Ascending aorta (tissue), 2 donors: ENCODE measurements around the gene PAX9. TPM values are rescaled to one million over a fixed set of nuclear protein-coding genes. Genes with fewer than 3 reads are reported as not detected.

Experiments used
- DNase-seq, 2 donors: peaks; one replicate each; pipeline ENCODE4 v3.0.0-alpha.2; 2019; ENCODE audit warnings: low spot score in 2 of 2
- H3K27ac ChIP-seq, 2 donors: fragments of 200-600 bp; sonication (generic); one replicate each; pipeline ENCODE4 v1.5.1; 2016 to 2017; ENCODE audit warnings: mild to moderate bottlenecking in 1 of 2
- H3K27me3 ChIP-seq: fragments of 200-600 bp; sonication (generic); one replicate; pipeline ENCODE4 v1.5.1; 2017
- H3K36me3 ChIP-seq, 2 donors: fragments of 200-600 bp; sonication (generic); one replicate each; pipeline ENCODE4 v1.5.1; 2016
- H3K4me1 ChIP-seq, 2 donors: fragments of 200-600 bp; sonication (generic); one replicate each; pipeline ENCODE4 v1.5.1; 2016 to 2017; ENCODE audit warnings: mild to moderate bottlenecking in 1 of 2
- H3K4me3 ChIP-seq, 2 donors: fragments of 200-600 bp; sonication (generic); one replicate each; pipeline ENCODE4 v1.5.1; 2016 to 2017; ENCODE audit warnings: mild to moderate bottlenecking in 1 of 2
- H3K9me3 ChIP-seq, 2 donors: fragments of 200-600 bp; sonication (generic); one replicate each; pipeline ENCODE4 v1.5.1; 2016
- CTCF ChIP-seq, 3 experiments: fragments of 200-600 bp in 2 of 3; fragments of 450-650 bp in 1 of 3; sonication (generic) in 2 of 3; IDR thresholded peaks; one replicate each; pipeline ENCODE4 v1.5.1; 2016 to 2019; ENCODE audit warnings: antibody characterized with exemption in 3 of 3, mild to moderate bottlenecking in 1 of 3, moderate library complexity in 1 of 3
- intact Hi-C: fragments of 100-400 bp; cut with DNase I; formaldehyde crosslinking; loops from one replicate; pipeline ENCODE4 v1.15.1; 2023
- total RNA-seq: library from RNA; depleted of rRNA; stranded (reverse); fragments of >200 nt; gene quantifications from one replicate; pipeline ENCODE4 v1.1.0, GENCODE V29; 2016

The PAX9 gene
- total RNA-seq, 1 donor from 2014 or later = not detected

DNA sequence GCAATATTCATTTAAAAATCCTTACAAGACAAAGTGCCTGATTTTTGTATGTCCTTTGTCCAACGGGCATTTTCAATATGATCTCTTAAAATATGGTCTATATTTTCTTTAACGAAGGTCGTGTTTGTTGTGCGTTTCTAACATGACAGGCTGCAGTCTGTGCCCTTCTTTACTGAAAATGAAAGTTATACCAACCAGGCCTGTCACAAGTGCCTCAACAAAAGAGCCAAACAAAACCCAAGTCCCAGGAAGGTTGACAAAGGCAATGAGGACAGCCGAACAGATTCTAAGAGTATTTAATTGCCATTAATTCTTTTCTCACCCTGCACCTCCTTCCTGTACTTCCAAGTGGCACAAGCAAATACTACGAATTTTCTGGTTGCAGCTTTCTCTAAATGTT is 13.9 kb downstream of the PAX9 start:
- Histone ChIP-seq H3K27ac (no peak overlapping the region), H3K27me3 (no peaks in the 10 kb centered on the region), H3K4me3 (no peak overlapping the region), H3K36me3 (no peaks in the 10 kb centered on the region), H3K9me3 (no peaks in the 10 kb centered on the region), H3K4me1 (no peaks in the 10 kb centered on the region)
- no peak for DNase-seq
- intact Hi-C loops = no loop called here
- TF ChIP-seq CTCF (IDR thresholded peaks at IDR 0.05) = no peak

DNA sequence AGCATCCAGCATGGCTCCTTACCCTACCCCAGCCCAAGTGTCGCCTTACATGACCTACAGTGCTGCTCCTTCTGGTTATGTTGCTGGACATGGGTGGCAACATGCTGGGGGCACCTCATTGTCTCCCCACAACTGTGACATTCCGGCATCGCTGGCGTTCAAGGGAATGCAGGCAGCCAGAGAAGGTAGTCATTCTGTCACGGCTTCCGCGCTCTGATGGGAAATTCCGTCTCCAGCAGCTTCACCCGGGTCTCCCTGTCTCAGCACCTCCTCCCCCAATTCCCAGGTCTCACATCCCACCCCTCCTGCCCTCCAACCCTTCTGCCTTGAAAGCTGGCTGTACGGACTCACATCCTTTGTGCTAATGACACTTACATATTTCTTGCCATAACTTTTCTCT is 14.6 kb downstream of the PAX9 start:
- TF ChIP-seq CTCF (IDR thresholded peaks at IDR 0.05) = no peak
- Histone ChIP-seq H3K9me3 (no peaks in the 10 kb centered on the region), H3K36me3 (no peaks in the 10 kb centered on the region), H3K4me1 (no peaks in the 10 kb centered on the region), H3K27me3 (no peaks in the 10 kb centered on the region), H3K27ac (no peak overlapping the region), H3K4me3 (no peak overlapping the region)
- intact Hi-C loops = no loop called here
- no peak for DNase-seq

- H3K4me1 ChIP-seq = no peaks in the 10 kb centered on the region
- H3K36me3 ChIP-seq = no peaks in the 10 kb centered on the region
- H3K4me3 ChIP-seq = no peak overlapping the region
- H3K27ac ChIP-seq = no peak overlapping the region
- intact Hi-C loops = no loop called here
- H3K27me3 ChIP-seq = no peaks in the 10 kb centered on the region
- no peaks in the 10 kb centered on the region for H3K9me3 ChIP-seq
- TF ChIP-seq CTCF (IDR thresholded peaks at IDR 0.05) = no peak
- DNase-seq = no peak
Observed at GRCh38 chr14:36682338-36682737, 20.7 kb downstream of the PAX9 start.

DNA sequence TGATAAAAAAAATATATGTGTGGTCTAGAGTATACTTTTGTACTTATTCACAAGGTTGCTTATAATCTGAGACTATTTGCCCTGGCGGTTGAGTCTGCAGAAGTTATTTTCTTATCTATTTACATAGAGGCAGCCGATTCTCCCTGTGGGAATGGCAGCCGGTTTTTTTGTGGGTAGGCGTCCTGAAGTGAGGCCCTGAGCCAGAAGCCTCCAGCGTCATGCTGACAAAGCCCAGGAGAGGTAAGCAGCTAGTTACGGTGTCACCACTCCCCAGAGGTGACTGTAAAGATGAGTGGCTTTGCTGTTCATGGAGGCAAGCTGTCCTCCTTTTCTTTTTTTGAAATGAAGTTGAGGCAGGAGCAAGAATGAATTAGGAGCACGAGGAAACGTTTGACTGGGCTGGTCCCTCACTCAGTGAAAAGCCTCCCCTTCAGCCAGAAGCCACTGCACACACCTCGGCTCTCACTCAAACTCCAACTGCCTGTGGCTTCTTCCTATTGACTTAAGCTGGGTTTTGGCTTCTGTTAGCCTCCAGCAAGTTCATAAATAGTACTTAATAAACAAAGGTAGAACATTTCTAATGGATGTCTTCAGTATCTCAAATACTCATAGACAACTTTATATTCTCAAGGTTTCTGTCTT is 21.5 kb downstream of the PAX9 start:
- H3K36me3 ChIP-seq = no peaks in the 10 kb centered on the region
- no peaks in the 10 kb centered on the region for H3K27me3 ChIP-seq
- no peak overlapping the region for H3K27ac ChIP-seq
- H3K4me3 ChIP-seq = no peak overlapping the region
- H3K9me3 ChIP-seq = no peaks in the 10 kb centered on the region
- H3K4me1 ChIP-seq = no peaks in the 10 kb centered on the region
- intact Hi-C loops = no loop called here
- no peak for TF ChIP-seq CTCF (IDR thresholded peaks at IDR 0.05)
- DNase-seq = no peak

DNA sequence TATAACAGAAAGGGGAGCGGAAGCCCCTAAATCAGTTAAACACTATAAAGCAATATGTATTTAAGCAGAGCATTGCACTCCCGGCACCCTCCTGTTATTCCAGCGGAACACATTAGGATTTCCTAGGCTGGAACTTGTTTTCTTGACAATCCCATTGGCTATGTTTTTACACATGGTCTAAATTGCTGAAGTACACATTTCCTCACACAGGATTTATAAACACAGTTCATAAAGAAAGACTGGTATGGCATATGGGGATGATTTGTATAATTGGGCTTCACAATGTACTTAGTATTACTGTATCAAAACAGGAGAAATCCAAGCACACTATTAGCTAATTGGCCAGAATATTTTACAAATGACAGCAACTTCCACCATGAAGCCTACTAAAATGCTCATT is 23.3 kb downstream of the PAX9 start:
- Histone ChIP-seq H3K4me1 (no peaks in the 10 kb centered on the region), H3K9me3 (no peaks in the 10 kb centered on the region), H3K4me3 (no peak overlapping the region), H3K27me3 (no peaks in the 10 kb centered on the region), H3K36me3 (no peaks in the 10 kb centered on the region), H3K27ac (no peak overlapping the region)
- DNase-seq = no peak
- intact Hi-C loops = no loop called here
- TF ChIP-seq CTCF (IDR thresholded peaks at IDR 0.05) = no peak
